Measurements from ENCODE around the gene CBR3. TPM values are rescaled to one million over a fixed set of nuclear protein-coding genes. Genes with fewer than 3 reads are reported as not detected.

The CBR3 gene
- total RNA-seq, 1 experiment from 2014 or later = 1.7 TPM

DNA sequence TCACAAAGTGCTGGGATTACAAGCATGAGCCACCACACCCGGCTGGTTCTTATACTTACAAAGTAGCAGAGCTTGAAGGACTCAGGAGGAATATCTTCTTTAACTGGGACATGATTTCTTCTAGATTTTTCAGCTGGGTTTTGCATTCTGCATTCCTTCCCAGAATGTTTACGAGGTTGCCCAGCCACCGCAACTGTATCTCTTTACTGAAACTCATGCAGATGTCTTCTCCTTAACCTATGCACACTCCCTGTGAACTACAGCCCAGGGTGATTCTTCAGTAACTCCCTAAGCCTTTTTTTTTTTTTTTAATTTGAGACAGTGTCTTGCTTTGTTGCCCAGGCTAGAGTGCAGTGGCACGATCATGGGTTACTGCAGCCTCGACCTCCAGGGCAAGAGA lies 13.0 kb downstream of the CBR3 start:
- intact Hi-C loops (cut with micrococcal nuclease) = no loop called here
- CTCF ChIA-PET = no interaction called here
- ATAC-seq = no peak

More for the DNA sequence above, 13.0 kb downstream of the CBR3 start:
- BruUV-seq (replicated peaks) = no TSS peak
- TF ChIP-seq JUND (IDR thresholded peaks at IDR 0.05) (no peak), RAD21 (IDR thresholded peaks at IDR 0.05; ENCODE audit: low read depth) (no peak), POLR2A (IDR thresholded peaks at IDR 0.05; ENCODE audit: borderline replicate concordance, extremely low read depth, insufficient read depth, insufficient read length) (no peak), CEBPB (IDR thresholded peaks at IDR 0.05; ENCODE audit: low read depth) (no peak), EGR1 (IDR thresholded peaks at IDR 0.05; ENCODE audit: low read depth) (no peak), SP1 (IDR thresholded peaks at IDR 0.05; ENCODE audit: low read depth) (no peak), ZNF274 (IDR thresholded peaks at IDR 0.05; ENCODE audit: low read depth, low read length) (no peak), EZH2 (IDR thresholded peaks at IDR 0.05) (no peak), SRF (IDR thresholded peaks at IDR 0.05; ENCODE audit: low read depth) (no peak), CBX3 (IDR thresholded peaks at IDR 0.05; ENCODE audit: low read depth) (no peak), YY1 (IDR thresholded peaks at IDR 0.05; ENCODE audit: extremely low read depth, insufficient replicate concordance, low read depth, low read length) (no peak), FOSL1 (IDR thresholded peaks at IDR 0.05; ENCODE audit: low read depth) (no peak), POLR2AphosphoS5 (IDR thresholded peaks at IDR 0.05; ENCODE audit: low read depth, low read length) (no peak), ZFX (IDR thresholded peaks at IDR 0.05) (no peak), ELF1 (IDR thresholded peaks at IDR 0.05; ENCODE audit: borderline replicate concordance, low read depth) (no peak)
- TF ChIP-seq, protein P1, sequence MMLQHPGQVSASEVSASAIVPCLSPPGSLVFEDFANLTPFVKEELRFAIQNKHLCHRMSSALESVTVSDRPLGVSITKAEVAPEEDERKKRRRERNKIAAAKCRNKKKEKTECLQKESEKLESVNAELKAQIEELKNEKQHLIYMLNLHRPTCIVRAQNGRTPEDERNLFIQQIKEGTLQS (IDR thresholded peaks at IDR 0.05) = no peak
- TF ChIP-seq, protein P2, sequence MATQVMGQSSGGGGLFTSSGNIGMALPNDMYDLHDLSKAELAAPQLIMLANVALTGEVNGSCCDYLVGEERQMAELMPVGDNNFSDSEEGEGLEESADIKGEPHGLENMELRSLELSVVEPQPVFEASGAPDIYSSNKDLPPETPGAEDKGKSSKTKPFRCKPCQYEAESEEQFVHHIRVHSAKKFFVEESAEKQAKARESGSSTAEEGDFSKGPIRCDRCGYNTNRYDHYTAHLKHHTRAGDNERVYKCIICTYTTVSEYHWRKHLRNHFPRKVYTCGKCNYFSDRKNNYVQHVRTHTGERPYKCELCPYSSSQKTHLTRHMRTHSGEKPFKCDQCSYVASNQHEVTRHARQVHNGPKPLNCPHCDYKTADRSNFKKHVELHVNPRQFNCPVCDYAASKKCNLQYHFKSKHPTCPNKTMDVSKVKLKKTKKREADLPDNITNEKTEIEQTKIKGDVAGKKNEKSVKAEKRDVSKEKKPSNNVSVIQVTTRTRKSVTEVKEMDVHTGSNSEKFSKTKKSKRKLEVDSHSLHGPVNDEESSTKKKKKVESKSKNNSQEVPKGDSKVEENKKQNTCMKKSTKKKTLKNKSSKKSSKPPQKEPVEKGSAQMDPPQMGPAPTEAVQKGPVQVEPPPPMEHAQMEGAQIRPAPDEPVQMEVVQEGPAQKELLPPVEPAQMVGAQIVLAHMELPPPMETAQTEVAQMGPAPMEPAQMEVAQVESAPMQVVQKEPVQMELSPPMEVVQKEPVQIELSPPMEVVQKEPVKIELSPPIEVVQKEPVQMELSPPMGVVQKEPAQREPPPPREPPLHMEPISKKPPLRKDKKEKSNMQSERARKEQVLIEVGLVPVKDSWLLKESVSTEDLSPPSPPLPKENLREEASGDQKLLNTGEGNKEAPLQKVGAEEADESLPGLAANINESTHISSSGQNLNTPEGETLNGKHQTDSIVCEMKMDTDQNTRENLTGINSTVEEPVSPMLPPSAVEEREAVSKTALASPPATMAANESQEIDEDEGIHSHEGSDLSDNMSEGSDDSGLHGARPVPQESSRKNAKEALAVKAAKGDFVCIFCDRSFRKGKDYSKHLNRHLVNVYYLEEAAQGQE (IDR thresholded peaks at IDR 0.05; ENCODE audit: low read depth) = no peak
- TF ChIP-seq, protein P3, sequence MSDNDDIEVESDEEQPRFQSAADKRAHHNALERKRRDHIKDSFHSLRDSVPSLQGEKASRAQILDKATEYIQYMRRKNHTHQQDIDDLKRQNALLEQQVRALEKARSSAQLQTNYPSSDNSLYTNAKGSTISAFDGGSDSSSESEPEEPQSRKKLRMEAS (IDR thresholded peaks at IDR 0.05) = no peak
- TF ChIP-seq, protein P4, sequence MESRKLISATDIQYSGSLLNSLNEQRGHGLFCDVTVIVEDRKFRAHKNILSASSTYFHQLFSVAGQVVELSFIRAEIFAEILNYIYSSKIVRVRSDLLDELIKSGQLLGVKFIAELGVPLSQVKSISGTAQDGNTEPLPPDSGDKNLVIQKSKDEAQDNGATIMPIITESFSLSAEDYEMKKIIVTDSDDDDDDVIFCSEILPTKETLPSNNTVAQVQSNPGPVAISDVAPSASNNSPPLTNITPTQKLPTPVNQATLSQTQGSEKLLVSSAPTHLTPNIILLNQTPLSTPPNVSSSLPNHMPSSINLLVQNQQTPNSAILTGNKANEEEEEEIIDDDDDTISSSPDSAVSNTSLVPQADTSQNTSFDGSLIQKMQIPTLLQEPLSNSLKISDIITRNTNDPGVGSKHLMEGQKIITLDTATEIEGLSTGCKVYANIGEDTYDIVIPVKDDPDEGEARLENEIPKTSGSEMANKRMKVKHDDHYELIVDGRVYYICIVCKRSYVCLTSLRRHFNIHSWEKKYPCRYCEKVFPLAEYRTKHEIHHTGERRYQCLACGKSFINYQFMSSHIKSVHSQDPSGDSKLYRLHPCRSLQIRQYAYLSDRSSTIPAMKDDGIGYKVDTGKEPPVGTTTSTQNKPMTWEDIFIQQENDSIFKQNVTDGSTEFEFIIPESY (IDR thresholded peaks at IDR 0.05; ENCODE audit: extremely low read depth, insufficient replicate concordance, low read length) = no peak
- Histone ChIP-seq H3K9me3 (ENCODE audit: control insufficient read depth in 1 of 2, insufficient read depth in 1 of 2, low read depth in 1 of 2, low read length in 2 of 2) (no peaks in the 10 kb centered on the region), H3K27ac (ENCODE audit: low read depth, low read length) (no peak overlapping the region), H3K27me3 (ENCODE audit: insufficient read depth, low read length) (no peaks in the 10 kb centered on the region), H3K9me2 (ENCODE audit: insufficient read depth) (no peaks in the 10 kb centered on the region), H3K36me3 (ENCODE audit: control insufficient read depth in 1 of 2, insufficient read depth in 2 of 2, low read length in 2 of 2) (no peaks in the 10 kb centered on the region), H3K4me1 (ENCODE audit: control insufficient read depth in 1 of 2, insufficient read depth in 2 of 2, low read length in 2 of 2) (peaks cover 0 to 8% of the 10 kb centered on the region in 2 experiments; a peak in 1 of 4 replicates), H3K9ac (ENCODE audit: low read length) (no peak overlapping the region), H2AFZ (ENCODE audit: low read depth, low read length, poor library complexity, severe bottlenecking) (no peak overlapping the region), H3K4me2 (ENCODE audit: low read length) (no peak overlapping the region), H4K20me1 (ENCODE audit: insufficient read depth) (no peaks in the 10 kb centered on the region), H3K79me2 (ENCODE audit: insufficient read depth, low read length) (no peaks in the 10 kb centered on the region), H3K4me3 (replicated peaks in 1 of 2; ENCODE audit: low read depth in 1 of 2, low read length in 2 of 2) (no peak overlapping the region)
- POLR2A ChIA-PET = no interaction called here
- DNase-seq (ENCODE audit: low read depth, low spot score) = no peak
- RAD21 ChIA-PET (ENCODE audit: low non-redundant PET in 1 of 2, low total read pairs in 2 of 2, uncharacterized antibody in 2 of 2, unreplicated experiment in 2 of 2) = no interaction called here

All from HCT116 (cell line).